ENCODE data around the gene RABGGTA. TPM values are rescaled to one million over a fixed set of nuclear protein-coding genes. Genes with fewer than 3 reads are reported as not detected.

The RABGGTA gene
- total RNA-seq, 6 donors from 2014 or later: 22.7 to 125 (median 58.9) TPM

DNA sequence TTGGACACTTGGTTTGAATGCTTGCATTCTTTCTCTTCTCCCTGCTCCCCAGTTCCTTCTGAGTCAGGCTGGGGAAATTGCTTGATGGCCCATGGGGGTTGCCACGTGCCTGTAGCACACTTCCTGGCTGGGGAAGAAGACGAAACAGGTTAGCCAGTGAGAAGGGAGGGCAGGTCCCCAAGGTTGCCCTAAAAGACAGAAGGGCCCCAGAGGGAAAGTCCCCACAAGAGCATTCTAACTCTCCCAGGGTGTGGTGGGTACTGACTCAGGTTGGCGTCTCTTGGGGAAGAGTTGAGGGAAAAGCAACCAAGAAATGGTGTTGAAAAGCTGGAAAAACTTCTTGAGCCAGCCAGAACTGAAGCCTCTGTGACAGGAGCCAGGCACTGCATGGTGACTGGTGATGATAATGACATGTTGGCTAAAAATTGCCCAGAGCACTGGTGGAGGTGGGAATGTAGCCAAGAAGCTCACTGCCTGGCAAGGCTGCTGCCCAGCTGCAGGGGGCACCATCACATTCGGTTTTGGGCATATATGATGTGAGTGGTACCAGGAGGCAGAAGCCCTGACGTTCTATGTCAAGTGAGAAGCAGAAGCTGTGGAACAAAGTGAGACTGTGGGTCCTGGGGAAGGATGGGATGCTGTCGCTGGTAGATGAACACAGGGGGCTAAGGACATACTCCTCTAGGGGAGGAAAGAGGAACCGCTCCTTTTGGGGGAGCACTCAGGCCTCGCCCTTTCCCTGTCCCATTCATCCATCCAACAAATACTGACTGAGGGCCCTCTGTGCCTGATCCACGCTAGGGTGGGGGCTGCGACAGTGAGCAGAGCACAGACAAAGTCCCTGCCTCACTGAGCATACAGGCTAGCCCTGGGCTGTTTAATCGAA, 8.1 kb upstream of the RABGGTA start:
- no peaks in the 10 kb centered on the region for H3K27me3 ChIP-seq
- H3K27ac ChIP-seq: peak overlapping the region in 1 of 4 donors; percentile 13
- no peaks in the 10 kb centered on the region for H3K36me3 ChIP-seq
- H3K4me1 ChIP-seq: peaks cover 8 to 30% (median 29%) of the 10 kb centered on the region in 4 donors
- no peak for TF ChIP-seq POLR2AphosphoS5 (IDR thresholded peaks at IDR 0.05)
- TF ChIP-seq, protein P1, sequence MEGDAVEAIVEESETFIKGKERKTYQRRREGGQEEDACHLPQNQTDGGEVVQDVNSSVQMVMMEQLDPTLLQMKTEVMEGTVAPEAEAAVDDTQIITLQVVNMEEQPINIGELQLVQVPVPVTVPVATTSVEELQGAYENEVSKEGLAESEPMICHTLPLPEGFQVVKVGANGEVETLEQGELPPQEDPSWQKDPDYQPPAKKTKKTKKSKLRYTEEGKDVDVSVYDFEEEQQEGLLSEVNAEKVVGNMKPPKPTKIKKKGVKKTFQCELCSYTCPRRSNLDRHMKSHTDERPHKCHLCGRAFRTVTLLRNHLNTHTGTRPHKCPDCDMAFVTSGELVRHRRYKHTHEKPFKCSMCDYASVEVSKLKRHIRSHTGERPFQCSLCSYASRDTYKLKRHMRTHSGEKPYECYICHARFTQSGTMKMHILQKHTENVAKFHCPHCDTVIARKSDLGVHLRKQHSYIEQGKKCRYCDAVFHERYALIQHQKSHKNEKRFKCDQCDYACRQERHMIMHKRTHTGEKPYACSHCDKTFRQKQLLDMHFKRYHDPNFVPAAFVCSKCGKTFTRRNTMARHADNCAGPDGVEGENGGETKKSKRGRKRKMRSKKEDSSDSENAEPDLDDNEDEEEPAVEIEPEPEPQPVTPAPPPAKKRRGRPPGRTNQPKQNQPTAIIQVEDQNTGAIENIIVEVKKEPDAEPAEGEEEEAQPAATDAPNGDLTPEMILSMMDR (IDR thresholded peaks at IDR 0.05): peak in 2 of 6 experiments; percentile 13 to 14
- no peak overlapping the region for H3K4me3 ChIP-seq
- peak in 1 of 2 donors; percentile 42 for DNase-seq
- WGBS, 2 donors: 68 to 69% methylated on average over 11 of the region's 11 CpGs
- no peak for ATAC-seq (ENCODE audit: low FRiP score in 2 of 2)
- H3K9me3 ChIP-seq: no peaks in the 10 kb centered on the region

DNA sequence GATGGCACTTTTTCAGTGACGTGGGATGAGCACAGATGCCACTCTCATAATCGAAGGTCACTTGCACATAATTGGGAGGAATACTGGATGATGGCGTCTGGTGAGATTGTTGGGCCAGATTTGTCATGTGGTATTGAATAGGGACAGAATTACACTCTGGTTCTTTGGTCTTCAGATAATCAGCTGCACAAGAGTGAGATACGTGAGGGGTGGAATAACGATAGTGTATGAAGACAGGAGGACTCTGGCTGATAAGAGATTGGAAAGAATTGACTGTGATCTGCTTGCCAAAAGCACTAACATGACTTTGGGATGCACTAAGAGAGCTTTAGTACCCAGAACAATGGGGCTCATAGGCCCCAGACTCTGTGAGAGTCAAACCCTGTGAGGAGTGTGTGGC, 7.0 kb upstream of the RABGGTA start:
- no peaks in the 10 kb centered on the region for H3K9me3 ChIP-seq
- ATAC-seq (ENCODE audit: low FRiP score in 2 of 2) (no peak), DNase-seq (no peak)
- no peaks in the 10 kb centered on the region for H3K27me3 ChIP-seq
- peaks cover 9 to 40% (median 37%) of the 10 kb centered on the region in 4 donors for H3K4me1 ChIP-seq
- H3K4me3 ChIP-seq: no peak overlapping the region
- H3K36me3 ChIP-seq: no peaks in the 10 kb centered on the region
- H3K27ac ChIP-seq: peak overlapping the region in 2 of 4 donors; percentile 72 to 73
- WGBS, 2 donors: 88 to 91% methylated on average over 5 of the region's 5 CpGs
- TF ChIP-seq, protein P1 (IDR thresholded peaks at IDR 0.05): no peak
- TF ChIP-seq POLR2A (IDR thresholded peaks at IDR 0.05): no peak
- TF ChIP-seq POLR2AphosphoS5 (IDR thresholded peaks at IDR 0.05): no peak
- no peak for TF ChIP-seq EP300 (IDR thresholded peaks at IDR 0.05)

DNA sequence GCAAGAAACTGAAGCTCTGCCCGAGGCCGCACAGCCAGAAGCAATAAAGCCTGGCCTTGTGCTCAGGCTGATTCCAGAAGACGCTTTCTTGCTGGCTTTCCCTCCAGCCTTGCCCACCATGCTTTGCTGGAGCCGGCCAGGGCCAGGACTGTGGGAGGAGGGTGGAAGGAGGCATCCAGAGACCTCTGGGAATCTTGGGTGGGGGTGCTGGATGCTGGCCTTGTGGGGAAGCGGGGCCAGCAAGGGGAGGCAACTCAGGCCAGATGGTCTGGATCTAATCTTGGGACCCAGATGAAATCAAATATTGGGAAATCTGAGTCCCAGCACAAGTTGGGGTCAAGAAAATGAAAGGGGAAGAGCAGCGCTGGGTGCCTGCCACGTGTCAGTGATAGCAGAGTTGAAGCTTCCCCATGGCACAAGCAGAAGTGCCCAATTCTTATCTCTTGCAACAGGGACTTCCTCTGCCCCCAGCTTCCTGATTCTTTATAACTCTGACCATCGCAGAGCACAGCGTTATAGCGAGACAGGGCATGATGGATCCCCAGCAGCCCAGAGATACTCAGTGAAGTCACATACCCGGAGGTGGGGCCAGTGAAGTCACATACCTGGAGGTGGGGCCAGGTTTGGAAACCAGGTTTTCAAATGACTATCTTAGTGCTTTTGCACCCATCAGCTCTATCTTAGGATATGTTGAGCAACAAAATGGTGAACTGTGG, 6.4 kb upstream of the RABGGTA start:
- peak; percentile 31 to 62 for ATAC-seq (ENCODE audit: low FRiP score in 2 of 2)
- Histone ChIP-seq H3K4me3 (no peak overlapping the region), H3K27me3 (no peaks in the 10 kb centered on the region), H3K36me3 (no peaks in the 10 kb centered on the region), H3K4me1 (peaks cover 11 to 46% (median 44%) of the 10 kb centered on the region in 4 donors), H3K9me3 (no peaks in the 10 kb centered on the region), H3K27ac (peak overlapping the region in 3 of 4 donors; percentile 48 to 73 (median 72))
- DNase-seq: peak in 1 of 2 donors; percentile 68
- TF ChIP-seq, protein P1 (IDR thresholded peaks at IDR 0.05): no peak
- peak; percentile 15 to 39 for TF ChIP-seq POLR2AphosphoS5 (IDR thresholded peaks at IDR 0.05)
- WGBS, 2 donors: 66 to 67% methylated on average over 11 of the region's 11 CpGs

DNA sequence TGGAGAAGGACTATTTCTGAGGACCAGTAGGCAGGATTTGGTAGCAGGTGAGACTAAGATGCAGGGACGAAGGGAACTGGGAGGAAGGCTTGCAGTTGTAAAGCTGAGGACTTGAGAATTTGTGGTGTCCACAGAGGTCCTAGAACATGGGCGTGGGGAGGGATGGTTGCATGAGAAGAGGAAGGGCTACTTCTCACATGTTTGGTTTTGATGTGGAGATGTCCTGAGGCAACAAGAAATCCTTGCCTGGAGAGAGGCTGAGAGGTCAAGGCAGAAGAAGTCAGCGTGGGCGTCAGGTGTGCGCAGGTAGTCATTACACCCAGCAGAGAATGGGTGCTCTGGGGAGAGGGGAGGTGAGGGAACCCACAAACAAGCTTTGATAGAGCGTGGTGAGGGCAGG, 5.7 kb upstream of the RABGGTA start:
- ATAC-seq (ENCODE audit: low FRiP score in 2 of 2) (no peak), DNase-seq (no peak)
- Histone ChIP-seq H3K4me3 (no peak overlapping the region), H3K36me3 (no peaks in the 10 kb centered on the region), H3K27me3 (no peaks in the 10 kb centered on the region), H3K9me3 (no peaks in the 10 kb centered on the region), H3K4me1 (peaks cover 16 to 51% (median 49%) of the 10 kb centered on the region in 4 donors), H3K27ac (peak overlapping the region in 2 of 4 donors; percentile 72 to 73)
- WGBS, 2 donors: 87 to 89% methylated on average over 6 of the region's 6 CpGs
- TF ChIP-seq POLR2A (IDR thresholded peaks at IDR 0.05): no peak
- TF ChIP-seq POLR2AphosphoS5 (IDR thresholded peaks at IDR 0.05): no peak
- TF ChIP-seq, protein P1 (IDR thresholded peaks at IDR 0.05): no peak
- no peak for TF ChIP-seq EP300 (IDR thresholded peaks at IDR 0.05)

All from upper lobe of left lung (tissue), 6 donors.